Breast epithelium (tissue), 3 donors: Measurements from ENCODE around the gene POGK.

Source experiments
- CTCF ChIP-seq, 3 donors: fragments of 450-650 bp; IDR thresholded peaks; one replicate each; pipeline ENCODE4 v1.5.1; 2016 to 2017; ENCODE audit warnings: antibody characterized with exemption in 3 of 3, mild to moderate bottlenecking in 3 of 3, moderate library complexity in 3 of 3
- POLR2AphosphoS5 ChIP-seq, 3 donors: sonication (generic); formaldehyde crosslinking; IDR thresholded peaks; one replicate each; pipeline ENCODE4 v1.6.1; 2017; ENCODE audit warnings: antibody characterized with exemption in 3 of 3

GRCh38 chr1:166859597-166859996 is 20.3 kb downstream of the POGK start:
- no peak for TF ChIP-seq CTCF (IDR thresholded peaks at IDR 0.05)
- no peak for TF ChIP-seq POLR2AphosphoS5 (IDR thresholded peaks at IDR 0.05)
